GM19238 (cell line): ENCODE data around the gene CD200R1L.
"Not testable (repeated sequence)": the region's sequence is repeated elsewhere in the genome, so short reads cannot be mapped to it uniquely, and the experiment has no call there.

Experiments used
- DNase-seq: peaks from one replicate; pipeline ENCODE4 v3.0.0; 2011; ENCODE audit warnings: low spot score; ENCODE audit not compliant: insufficient read length

CD200R1L gene, protein sequence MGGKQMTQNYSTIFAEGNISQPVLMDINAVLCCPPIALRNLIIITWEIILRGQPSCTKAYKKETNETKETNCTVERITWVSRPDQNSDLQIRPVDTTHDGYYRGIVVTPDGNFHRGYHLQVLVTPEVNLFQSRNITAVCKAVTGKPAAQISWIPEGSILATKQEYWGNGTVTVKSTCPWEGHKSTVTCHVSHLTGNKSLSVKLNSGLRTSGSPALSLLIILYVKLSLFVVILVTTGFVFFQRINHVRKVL

DNA sequence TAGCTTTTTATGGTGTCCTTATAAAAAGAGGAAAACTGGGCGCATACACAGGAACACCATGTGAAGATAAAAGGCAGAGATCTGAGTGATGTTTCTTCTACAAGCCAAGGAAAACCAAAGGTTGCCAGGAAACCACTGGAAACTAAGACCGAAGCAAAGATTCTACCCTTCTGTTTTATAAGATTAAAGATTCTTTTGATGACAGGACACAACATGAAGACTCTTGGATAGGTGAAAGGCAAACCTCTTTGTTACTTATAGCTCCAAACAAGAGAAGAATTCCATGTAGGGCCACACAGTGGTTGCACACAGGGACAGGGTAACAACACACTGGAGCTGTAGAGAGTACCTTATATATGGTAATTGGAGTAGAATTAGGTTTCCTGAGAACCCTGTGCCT lies at the start of gene CD200R1L:
Gene CD200R1L, minus strand, starts transcription at position 101 of the 400 bp plus-strand sequence. CDS start 17,497 bp downstream, outside the sequence.
- DNase-seq: no peak

- DNase-seq: no peak
These were observed 47.6 kb upstream of the CD200R1L start for GRCh38 chr3:112894258-112894657.

GRCh38 chr3:112889357-112889756 lies 42.7 kb upstream of the CD200R1L start:
- DNase-seq: no peak

GRCh38 chr3:112888381-112889085 lies 41.9 kb upstream of the CD200R1L start:
- no peak for DNase-seq

- no peak for DNase-seq
These were observed 38.1 kb upstream of the CD200R1L start for GRCh38 chr3:112884678-112885290.

DNA sequence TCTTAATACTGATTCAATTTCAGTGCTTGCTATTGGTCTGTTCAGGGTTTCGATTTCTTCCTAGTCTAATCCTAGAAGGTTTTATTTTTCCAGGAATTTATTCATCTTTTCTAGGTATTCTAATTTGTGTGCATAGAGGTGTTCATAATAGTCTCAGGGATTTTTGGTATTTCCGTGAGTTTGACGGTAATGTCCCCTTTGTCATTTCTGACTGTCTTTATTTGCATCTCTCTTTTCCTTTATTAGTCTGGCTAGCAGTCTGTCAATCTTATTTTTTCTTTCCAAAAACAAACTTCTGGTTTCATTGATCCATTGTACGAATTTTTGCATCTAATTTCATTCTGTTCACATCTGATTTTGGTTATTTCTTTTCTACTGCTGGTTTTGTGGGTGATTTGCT lies 35.2 kb upstream of the CD200R1L start:
- no peak for DNase-seq

DNA sequence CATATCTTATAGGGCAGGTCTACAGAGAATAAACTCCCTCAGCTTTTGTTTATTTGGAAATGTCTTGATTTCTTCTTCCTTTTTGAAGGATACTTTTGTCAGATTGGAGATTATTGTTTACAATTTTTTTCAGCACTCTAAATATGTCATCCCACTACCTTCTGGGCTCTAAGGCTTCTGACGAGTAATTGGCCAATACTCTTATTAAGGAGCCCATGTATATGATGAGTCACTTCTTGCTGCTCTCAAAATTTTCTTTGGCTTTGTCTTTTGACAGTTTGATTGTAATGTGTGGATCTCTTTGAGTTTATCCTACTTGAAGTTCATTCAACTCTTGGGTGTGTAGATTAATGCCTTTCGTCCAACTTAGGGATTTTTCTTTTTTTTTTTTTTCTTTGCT lies 28.9 kb upstream of the CD200R1L start:
- DNase-seq: no peak

DNA sequence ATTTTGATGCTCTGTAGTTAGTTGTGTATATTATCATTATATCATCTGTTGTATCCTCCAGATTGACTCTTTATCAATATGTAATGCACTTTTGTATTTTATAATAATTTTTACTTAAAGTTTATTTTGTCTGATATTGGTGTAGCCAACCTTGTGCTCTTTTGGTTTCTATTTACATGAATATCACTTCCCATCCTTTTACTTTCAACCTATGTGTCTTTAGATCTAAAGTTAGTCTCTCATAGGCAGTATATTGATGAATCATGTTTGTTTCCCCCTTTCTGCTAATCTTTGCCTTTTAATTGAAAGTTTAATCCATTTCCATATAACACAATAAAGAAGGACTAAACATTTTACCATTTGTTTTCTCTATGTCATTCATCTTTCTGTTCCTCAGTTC lies 28.1 kb upstream of the CD200R1L start:
- no peak for DNase-seq

- DNase-seq: no peak
These were observed 27.0 kb upstream of the CD200R1L start for GRCh38 chr3:112873632-112874031.

DNA sequence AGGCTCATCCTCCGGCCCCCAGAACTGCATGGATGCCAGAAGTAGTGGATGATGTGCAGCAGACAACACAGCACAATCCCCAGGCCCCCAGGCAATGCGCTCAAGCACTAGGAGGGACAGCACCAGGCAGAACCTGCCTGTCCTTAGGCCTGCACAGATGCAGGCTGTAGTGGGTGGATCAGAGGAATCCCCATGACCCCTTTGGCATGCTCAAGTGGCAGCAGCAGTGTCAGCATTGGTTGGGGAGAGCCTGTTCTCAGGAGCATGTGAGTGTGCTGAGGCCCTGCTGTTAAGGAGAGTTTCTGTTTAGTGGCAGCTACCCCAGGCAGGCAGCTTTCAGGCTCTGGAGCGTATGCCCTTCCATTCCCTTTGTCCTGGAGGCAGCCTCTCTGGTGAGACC lies 25.1 kb upstream of the CD200R1L start:
- DNase-seq: no peak

GRCh38 chr3:112865757-112866156 lies 19.1 kb upstream of the CD200R1L start:
- DNase-seq: no peak

DNA sequence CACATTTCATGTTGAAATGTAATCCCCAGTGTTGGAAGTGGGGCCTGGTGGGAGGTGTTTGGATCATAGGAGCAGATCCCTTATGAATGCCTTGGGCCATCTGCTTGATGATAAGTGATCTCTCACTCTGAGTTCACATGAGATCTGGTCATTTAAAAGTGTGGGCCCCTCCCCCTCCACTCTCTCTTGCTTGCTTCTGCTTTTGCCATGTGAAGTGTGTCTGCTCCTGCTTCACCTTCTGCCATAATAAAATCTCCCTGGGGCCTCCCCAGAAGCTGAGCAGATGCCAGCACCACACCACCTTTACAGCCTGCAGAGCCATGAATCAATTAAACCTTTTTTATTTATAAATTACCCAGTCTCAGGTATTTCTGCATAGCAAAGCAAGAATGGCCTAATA lies 14.2 kb upstream of the CD200R1L start:
- no peak for DNase-seq

DNA sequence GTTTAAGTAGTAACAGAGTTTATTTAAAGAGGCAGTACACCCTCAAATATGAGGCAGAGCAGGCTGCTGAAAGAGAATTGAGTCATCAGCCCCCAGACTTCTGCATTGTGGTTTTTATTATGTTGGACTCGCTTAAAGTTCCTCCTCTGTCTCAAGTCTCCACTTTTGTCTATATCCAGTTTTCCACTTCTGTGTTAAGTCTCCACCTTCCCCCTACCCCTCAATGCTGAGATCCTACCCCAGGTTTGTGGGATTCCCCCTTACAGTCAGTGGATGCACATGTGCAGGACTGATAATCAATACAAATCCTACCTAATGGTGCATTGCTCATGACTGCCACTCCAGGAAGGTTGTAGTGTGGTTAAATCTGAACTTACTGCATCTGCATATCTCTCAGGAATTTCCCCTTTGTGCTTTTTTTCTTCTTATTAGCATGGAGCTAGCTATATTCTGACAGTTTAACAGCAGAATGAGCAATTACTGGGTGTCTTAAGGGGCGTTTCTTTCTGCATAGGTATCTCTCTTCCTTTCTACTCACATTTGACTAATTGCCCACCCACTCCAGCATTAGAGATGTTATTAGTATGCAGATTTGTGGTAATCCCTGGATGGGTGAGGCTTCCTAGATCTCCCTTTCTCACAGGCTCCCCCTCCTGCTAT lies 11.9 kb upstream of the CD200R1L start:
- DNase-seq: no peak

DNA sequence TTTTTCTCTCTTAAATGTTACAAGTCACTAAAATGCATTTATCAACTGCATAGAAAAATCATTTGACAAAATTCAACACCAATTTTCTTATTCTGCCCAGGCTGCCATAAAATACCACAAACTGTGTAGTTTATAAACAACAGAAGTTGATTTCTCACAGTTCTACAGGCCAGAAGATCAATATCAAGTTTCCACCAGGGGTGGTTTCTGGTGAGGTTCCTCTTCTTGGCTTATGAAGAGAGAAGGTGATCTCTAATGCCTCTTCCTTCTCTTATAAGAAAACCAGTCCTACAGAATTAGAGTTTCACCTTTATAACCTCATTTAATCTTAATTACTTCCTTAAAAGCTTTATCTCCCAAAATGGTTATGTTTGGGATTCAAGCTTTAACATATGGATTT lies 10.9 kb upstream of the CD200R1L start:
- no peak for DNase-seq

DNA sequence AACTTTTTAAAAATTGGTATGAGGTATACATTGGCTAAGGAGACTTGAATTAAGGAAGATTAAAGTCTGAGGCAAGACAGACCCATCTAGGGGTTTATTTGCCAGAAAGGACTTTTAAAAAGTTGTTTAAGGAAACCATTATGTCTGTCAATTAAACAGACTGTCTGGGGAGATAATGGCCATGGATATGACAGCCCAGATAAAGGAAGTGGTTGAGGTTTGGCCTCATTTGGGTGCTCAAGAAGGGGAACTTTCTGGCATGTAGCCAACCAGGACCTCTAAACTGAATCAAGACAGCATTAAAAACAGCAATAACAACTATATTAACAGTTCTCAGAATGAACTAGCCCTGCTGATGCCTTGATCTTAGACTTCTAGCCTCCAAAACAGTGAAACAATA lies 9.9 kb upstream of the CD200R1L start:
- DNase-seq: no peak

DNA sequence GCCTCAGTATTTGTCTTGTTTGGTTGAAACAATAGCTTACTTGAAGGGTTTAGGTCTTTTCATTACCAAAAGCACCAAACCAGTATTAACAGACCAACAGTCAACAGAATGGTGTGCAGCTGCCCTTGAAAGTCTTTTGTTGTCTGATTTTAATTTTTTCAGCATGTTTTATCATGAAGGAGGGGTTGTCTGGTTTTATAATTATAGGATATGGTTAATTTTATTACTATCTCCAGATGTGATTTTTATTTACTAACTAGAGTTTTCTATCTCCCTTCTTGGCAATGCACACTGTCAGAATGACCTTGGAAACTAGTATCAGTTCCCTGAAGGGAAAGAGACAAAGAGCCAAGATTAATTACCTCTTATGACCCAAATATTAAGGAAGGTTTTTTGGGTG lies 9.2 kb upstream of the CD200R1L start:
- no peak for DNase-seq

GRCh38 chr3:112855074-112855473 lies 8.4 kb upstream of the CD200R1L start:
- not testable (repeated sequence) for DNase-seq

GRCh38 chr3:112848196-112848595 lies 1.5 kb upstream of the CD200R1L start:
- no peak for DNase-seq

- DNase-seq: no peak
These were observed 1.0 kb upstream of the CD200R1L start for GRCh38 chr3:112847692-112848091.

GRCh38 chr3:112845772-112846171 lies 892 bp downstream of the CD200R1L start:
- DNase-seq: no peak

- no peak for DNase-seq
These were observed 17.6 kb downstream of the CD200R1L start for GRCh38 chr3:112829046-112829445.
